Hepatocyte (in vitro differentiated cells): ENCODE data around the gene IKZF3. TPM values are rescaled to one million over a fixed set of nuclear protein-coding genes. Genes with fewer than 3 reads are reported as not detected.
A peak's percentile ranks its signal among the peaks of the same experiment; 100 is the strongest.
"Not testable (repeated sequence)": the region's sequence is repeated elsewhere in the genome, so short reads cannot be mapped to it uniquely, and the experiment has no call there.

Source experiments
- DNase-seq: peaks from one replicate; pipeline ENCODE4 v3.0.0-alpha.2; 2016; ENCODE audit warnings: low spot score
- H2AFZ ChIP-seq: fragments of 200-600 bp; sonication (generic); 2 replicates; pipeline ENCODE4 v1.6.0; 2016; ENCODE audit warnings: antibody characterized with exemption, mild to moderate bottlenecking
- H3K27ac ChIP-seq: fragments of 200-600 bp; sonication (generic); 2 replicates; pipeline ENCODE4 v1.5.1; 2016; ENCODE audit warnings: mild to moderate bottlenecking
- H3K27me3 ChIP-seq: fragments of 200-600 bp; sonication (generic); 2 replicates; pipeline ENCODE4 v1.6.1; 2016
- H3K36me3 ChIP-seq: fragments of 200-600 bp; sonication (generic); replicated peaks from 2 replicates; pipeline ENCODE4 v1.5.1; 2016; ENCODE audit warnings: low read depth; ENCODE audit not compliant: insufficient read depth
- H3K4me1 ChIP-seq: fragments of 200-600 bp; sonication (generic); 2 replicates; pipeline ENCODE4 v1.5.1; 2016; ENCODE audit warnings: mild to moderate bottlenecking, moderate library complexity; ENCODE audit not compliant: insufficient read depth
- H3K4me2 ChIP-seq: fragments of 200-600 bp; sonication (generic); 2 replicates; pipeline ENCODE4 v1.6.0; 2016
- H3K4me3 ChIP-seq: fragments of 200-600 bp; sonication (generic); 2 replicates; pipeline ENCODE4 v1.5.1; 2016; ENCODE audit warnings: mild to moderate bottlenecking
- H3K79me2 ChIP-seq: fragments of 200-600 bp; sonication (generic); 2 replicates; pipeline ENCODE4 v1.6.0; 2017; ENCODE audit warnings: mild to moderate bottlenecking
- H3K9me2 ChIP-seq: fragments of 200-600 bp; sonication (generic); replicated peaks from 2 replicates; pipeline ENCODE4 v1.6.0; 2017; ENCODE audit warnings: mild to moderate bottlenecking; ENCODE audit not compliant: insufficient read depth
- H3K9me3 ChIP-seq: fragments of 200-600 bp; sonication (generic); 2 replicates; pipeline ENCODE4 v1.5.1; 2016; ENCODE audit warnings: low read depth, mild to moderate bottlenecking
- H4K20me1 ChIP-seq: fragments of 200-600 bp; sonication (generic); 2 replicates; pipeline ENCODE4 v1.6.0; 2016; ENCODE audit warnings: mild to moderate bottlenecking; ENCODE audit not compliant: insufficient read depth, poor library complexity, severe bottlenecking
- EZH2 ChIP-seq: fragments of 200-600 bp; sonication (generic); IDR thresholded peaks from 2 replicates; pipeline ENCODE4 v1.6.1; 2016; ENCODE audit warnings: antibody characterized with exemption, mild to moderate bottlenecking, borderline replicate concordance
- EZH2phosphoT487 ChIP-seq: fragments of 200-600 bp; sonication (generic); IDR thresholded peaks from one replicate; pipeline ENCODE4 v1.6.1; 2018; ENCODE audit warnings: antibody characterized with exemption, mild to moderate bottlenecking, low read depth, moderate library complexity; ENCODE audit not compliant: unreplicated experiment, severe bottlenecking
- WGBS: methylation state at CpG from one replicate; pipeline ENCODE4 v1.1.6; 2016; ENCODE audit warnings: low lambda C conversion rate; ENCODE audit errors: missing lambda C conversion rate; 5-methylcytosine and 5-hydroxymethylcytosine counted together
- polyA plus RNA-seq: library from polyadenylated mRNA; unstranded; fragments of >200 nt; fragmentation: Nextera tagmentation; extraction: Ambion mirVana; gene quantifications from 2 replicates; pipeline ENCODE4 v1.2.1, GENCODE V29; 2016
- total RNA-seq: library from RNA; depleted of rRNA; stranded (reverse); fragments of >200 nt; gene quantifications from 2 replicates; pipeline ENCODE4 v1.2.3, GENCODE V29; 2014
- TF ChIP-seq, protein P1 (sequence below): fragments of 200-600 bp; sonication (generic); IDR thresholded peaks from 2 replicates; pipeline ENCODE4 v1.5.1; 2016; ENCODE audit warnings: antibody characterized with exemption, mild to moderate bottlenecking; ENCODE audit not compliant: poor library complexity

IKZF3 gene
- total and polyA plus RNA-seq, 2 experiments from 2014 or later, result under 0.01 TPM; not detected in 1

DNA sequence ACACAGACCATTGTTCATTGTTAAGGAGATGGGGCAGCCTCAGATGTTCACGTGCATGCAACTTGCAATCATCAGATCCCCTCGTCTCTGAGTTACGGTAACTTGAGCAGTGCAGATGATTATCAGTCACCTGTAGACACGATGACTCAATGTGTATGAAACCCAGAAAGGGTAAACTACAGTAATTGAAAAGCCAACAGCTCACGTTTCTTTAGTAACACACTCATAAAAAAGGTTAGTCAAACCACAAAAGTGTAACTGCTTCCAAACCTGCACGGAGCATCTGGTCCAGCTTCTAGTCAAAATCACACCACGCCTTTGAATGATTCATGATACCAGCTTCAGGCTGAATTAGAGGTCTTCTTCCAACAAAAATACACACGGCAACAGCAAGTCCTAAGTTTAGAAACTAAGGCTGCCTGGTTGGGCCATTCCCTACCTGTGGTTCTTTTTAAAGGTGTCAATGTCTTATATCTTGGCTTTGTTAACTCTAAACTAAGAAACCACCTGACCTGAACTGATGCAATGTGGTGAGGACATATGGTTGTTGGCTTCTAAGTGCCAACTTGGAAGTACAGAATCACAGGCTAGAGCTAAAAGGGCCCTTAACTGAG, 94.0 kb downstream of the IKZF3 start:
- no peaks in the 10 kb centered on the region for H3K4me1 ChIP-seq
- no peaks in the 10 kb centered on the region for H3K9me3 ChIP-seq
- no peak overlapping the region for H3K4me3 ChIP-seq
- peak overlapping the region; percentile 4 for H3K4me2 ChIP-seq
- no peaks in the 10 kb centered on the region for H3K36me3 ChIP-seq
- WGBS, result 33% methylated on average over 8 of the region's 8 CpGs
- H3K27ac ChIP-seq, result peak overlapping the region; percentile 66
- H3K79me2 ChIP-seq, result no peaks in the 10 kb centered on the region
- no peak for TF ChIP-seq EZH2
- no peak overlapping the region for H2AFZ ChIP-seq
- H3K9me2 ChIP-seq, result no peaks in the 10 kb centered on the region
- H3K27me3 ChIP-seq, result no peaks in the 10 kb centered on the region
- DNase-seq, result peak; percentile 47
- no peaks in the 10 kb centered on the region for H4K20me1 ChIP-seq

DNA sequence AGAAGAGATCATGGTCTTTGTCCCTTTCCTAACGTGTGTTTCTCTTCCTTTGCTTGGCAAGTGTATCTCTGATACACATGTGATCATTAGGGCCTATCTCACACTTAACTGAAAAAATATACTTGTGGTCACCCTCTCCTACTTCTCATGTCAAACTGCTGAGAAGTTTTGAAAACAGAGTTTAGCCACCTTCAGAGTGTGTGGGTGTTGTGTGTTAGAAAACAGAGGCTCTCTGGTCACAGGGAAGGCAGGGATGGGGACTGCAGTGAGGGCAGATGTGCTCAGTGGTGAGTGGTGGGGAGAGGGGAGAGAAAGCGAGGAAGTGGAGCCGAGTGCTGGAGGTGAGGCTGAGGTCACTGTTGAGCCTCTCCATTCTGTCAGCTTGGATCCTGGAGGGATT, 97.0 kb downstream of the IKZF3 start:
- TF ChIP-seq, protein P1, sequence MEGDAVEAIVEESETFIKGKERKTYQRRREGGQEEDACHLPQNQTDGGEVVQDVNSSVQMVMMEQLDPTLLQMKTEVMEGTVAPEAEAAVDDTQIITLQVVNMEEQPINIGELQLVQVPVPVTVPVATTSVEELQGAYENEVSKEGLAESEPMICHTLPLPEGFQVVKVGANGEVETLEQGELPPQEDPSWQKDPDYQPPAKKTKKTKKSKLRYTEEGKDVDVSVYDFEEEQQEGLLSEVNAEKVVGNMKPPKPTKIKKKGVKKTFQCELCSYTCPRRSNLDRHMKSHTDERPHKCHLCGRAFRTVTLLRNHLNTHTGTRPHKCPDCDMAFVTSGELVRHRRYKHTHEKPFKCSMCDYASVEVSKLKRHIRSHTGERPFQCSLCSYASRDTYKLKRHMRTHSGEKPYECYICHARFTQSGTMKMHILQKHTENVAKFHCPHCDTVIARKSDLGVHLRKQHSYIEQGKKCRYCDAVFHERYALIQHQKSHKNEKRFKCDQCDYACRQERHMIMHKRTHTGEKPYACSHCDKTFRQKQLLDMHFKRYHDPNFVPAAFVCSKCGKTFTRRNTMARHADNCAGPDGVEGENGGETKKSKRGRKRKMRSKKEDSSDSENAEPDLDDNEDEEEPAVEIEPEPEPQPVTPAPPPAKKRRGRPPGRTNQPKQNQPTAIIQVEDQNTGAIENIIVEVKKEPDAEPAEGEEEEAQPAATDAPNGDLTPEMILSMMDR, result no peak
- TF ChIP-seq EZH2phosphoT487, result no peak
- TF ChIP-seq EZH2, result no peak
- H3K4me3 ChIP-seq, result no peak overlapping the region
- DNase-seq, result no peak
- no peaks in the 10 kb centered on the region for H3K9me2 ChIP-seq
- no peaks in the 10 kb centered on the region for H3K36me3 ChIP-seq
- H3K9me3 ChIP-seq, result no peaks in the 10 kb centered on the region
- no peaks in the 10 kb centered on the region for H4K20me1 ChIP-seq
- H3K27me3 ChIP-seq, result no peaks in the 10 kb centered on the region
- H3K4me1 ChIP-seq, result no peaks in the 10 kb centered on the region
- no peak overlapping the region for H3K4me2 ChIP-seq
- 65% methylated on average over 3 of the region's 3 CpGs for WGBS
- no peaks in the 10 kb centered on the region for H3K79me2 ChIP-seq
- H3K27ac ChIP-seq, result no peak overlapping the region
- no peak overlapping the region for H2AFZ ChIP-seq

DNA sequence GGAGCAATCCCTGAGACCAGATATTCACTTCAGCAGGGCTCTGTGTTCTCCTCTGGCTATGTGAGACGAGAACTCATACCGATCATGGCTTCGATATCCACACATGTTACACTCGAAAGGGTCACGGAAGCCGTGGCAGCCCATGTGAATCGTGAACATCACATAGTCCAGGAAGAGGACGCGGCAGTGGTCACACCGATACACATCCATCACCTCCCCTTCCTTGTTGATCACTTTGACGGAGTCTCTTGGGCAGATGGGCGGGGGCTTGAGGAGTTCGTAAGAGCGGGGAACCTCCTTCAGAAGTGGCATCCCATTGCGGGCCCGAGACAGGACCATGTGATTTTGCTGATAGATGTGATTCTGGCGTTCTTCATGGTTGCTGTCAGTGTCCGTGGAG, 98.3 kb downstream of the IKZF3 start:
- no peaks in the 10 kb centered on the region for H3K4me1 ChIP-seq
- WGBS, result 97% methylated on average over 18 of the region's 18 CpGs
- no peaks in the 10 kb centered on the region for H3K79me2 ChIP-seq
- H3K27ac ChIP-seq, result no peak overlapping the region
- no peak overlapping the region for H3K4me3 ChIP-seq
- no peak overlapping the region for H3K4me2 ChIP-seq
- no peaks in the 10 kb centered on the region for H3K9me3 ChIP-seq
- DNase-seq, result no peak
- no peaks in the 10 kb centered on the region for H4K20me1 ChIP-seq
- no peaks in the 10 kb centered on the region for H3K9me2 ChIP-seq
- TF ChIP-seq EZH2phosphoT487, result no peak
- no peak for TF ChIP-seq EZH2
- H2AFZ ChIP-seq, result no peak overlapping the region
- H3K36me3 ChIP-seq, result no peaks in the 10 kb centered on the region
- H3K27me3 ChIP-seq, result no peaks in the 10 kb centered on the region

DNA sequence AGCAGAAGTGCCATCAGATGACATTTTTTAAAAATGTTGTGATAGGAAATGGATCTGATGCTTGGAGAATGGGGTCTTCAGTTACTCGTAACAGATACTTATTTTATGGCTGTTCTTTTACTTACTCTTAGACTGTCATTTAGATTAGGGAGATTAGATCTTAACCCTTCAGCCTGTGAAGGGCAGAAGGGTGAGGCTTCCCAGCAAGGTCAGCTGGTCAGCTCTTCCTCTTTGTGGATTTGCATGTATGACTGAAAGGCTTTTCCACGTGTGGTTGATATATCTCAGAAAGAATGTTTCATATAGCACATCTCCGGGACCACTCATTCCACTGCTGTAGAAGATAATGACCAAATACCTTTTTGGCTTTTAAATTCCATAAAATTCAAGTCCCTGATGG, 98.9 kb downstream of the IKZF3 start:
- H2AFZ ChIP-seq, result no peak overlapping the region
- TF ChIP-seq, protein P1, result no peak
- TF ChIP-seq EZH2phosphoT487, result no peak
- TF ChIP-seq EZH2, result no peak
- no peaks in the 10 kb centered on the region for H3K4me1 ChIP-seq
- no peaks in the 10 kb centered on the region for H3K79me2 ChIP-seq
- no peaks in the 10 kb centered on the region for H3K9me2 ChIP-seq
- no peak overlapping the region for H3K4me2 ChIP-seq
- H3K9me3 ChIP-seq, result no peaks in the 10 kb centered on the region
- 19% methylated on average over 3 of the region's 3 CpGs for WGBS
- H3K27me3 ChIP-seq, result no peaks in the 10 kb centered on the region
- DNase-seq, result no peak
- no peak overlapping the region for H3K27ac ChIP-seq
- H3K36me3 ChIP-seq, result no peaks in the 10 kb centered on the region
- no peak overlapping the region for H3K4me3 ChIP-seq
- no peaks in the 10 kb centered on the region for H4K20me1 ChIP-seq

DNA sequence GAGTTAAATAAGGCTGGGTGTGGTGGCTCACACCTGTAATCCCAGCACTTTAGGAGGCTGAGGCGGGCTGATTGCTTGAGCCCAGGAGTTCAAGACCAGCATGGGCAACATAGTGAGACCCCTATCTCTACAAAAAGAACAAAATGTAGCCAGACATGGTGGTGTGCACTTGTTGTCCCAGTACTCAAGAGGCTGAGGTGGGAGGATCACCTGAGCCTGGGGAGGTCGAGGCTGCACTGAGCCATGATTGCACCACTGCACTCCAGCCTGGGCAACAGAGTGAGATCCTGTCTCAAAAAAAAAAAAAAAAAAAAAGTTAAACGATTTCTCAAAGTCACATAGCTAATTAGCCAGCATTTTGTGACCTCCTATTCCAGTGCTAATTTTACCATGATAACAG, 99.9 kb downstream of the IKZF3 start:
- 84% methylated on average over 3 of the region's 3 CpGs for WGBS
- H3K36me3 ChIP-seq, H3K4me1 ChIP-seq, H3K9me2 ChIP-seq, H3K79me2 ChIP-seq, H3K4me2 ChIP-seq, H3K27ac ChIP-seq, H4K20me1 ChIP-seq, DNase-seq, H3K9me3 ChIP-seq, H3K4me3 ChIP-seq, H2AFZ ChIP-seq, H3K27me3 ChIP-seq: not testable (repeated sequence)
